GM21528 (cell line): ENCODE data around the gene PHF12.

Experiments used
- ATAC-seq: cut with Tn5 transposase; IDR thresholded peaks from one replicate; pipeline ENCODE4 v1.9.1; 2021; ENCODE audit warnings: mild to moderate bottlenecking, moderate library complexity; ENCODE audit not compliant: unreplicated experiment, low FRiP score

PHF12 gene

GRCh38 chr17:28977659-28978355 lies 26.5 kb upstream of the PHF12 start:
- no peak for ATAC-seq

GRCh38 chr17:28975646-28976045 lies 24.3 kb upstream of the PHF12 start:
- no peak for ATAC-seq

GRCh38 chr17:28975031-28975430 lies 23.7 kb upstream of the PHF12 start:
- no peak for ATAC-seq

- no peak for ATAC-seq
Measured at GRCh38 chr17:28974451-28974850, 23.1 kb upstream of the PHF12 start.

DNA sequence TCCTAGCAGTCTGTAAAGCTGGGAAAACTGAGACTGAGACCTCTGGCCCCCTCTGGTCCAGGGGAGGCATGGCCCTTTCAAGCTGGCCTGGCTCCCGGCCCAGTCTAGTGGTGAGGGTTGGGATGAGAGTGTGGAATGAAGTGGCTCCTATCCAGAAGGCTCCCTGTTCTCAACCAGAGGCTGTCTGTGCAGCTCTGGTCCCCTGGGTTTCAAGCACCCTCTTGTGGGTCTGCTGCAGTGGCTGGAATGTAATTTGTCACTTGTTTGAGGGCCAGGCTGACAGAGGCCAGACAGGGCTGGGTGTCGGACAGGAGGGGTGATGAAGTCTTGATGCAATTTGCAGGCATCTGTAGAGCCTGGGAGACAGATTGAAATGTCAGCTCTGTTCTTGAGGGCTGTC lies 22.1 kb upstream of the PHF12 start:
- no peak for ATAC-seq

DNA sequence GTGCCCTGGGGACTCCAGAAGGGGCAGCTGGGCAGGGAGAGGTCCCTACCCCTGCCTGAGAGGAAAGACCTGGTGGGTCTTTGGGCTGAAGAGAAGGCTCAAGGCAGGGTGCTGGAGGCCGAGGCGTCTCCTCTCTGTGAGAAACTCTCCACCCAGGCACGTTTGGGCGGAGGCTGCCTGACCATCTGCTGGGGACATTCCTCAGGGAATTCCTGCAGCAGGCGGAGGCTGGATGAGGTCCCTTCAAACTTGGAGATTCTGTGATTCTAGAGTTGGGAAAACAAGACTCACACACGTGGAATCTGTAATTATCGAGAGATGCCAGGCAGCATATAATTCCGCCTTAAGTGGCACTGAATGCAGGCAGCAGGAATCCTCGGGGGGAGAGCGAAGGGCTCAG lies 21.1 kb upstream of the PHF12 start:
- no peak for ATAC-seq

- no peak for ATAC-seq
Measured at GRCh38 chr17:28970879-28971278, 19.6 kb upstream of the PHF12 start.

DNA sequence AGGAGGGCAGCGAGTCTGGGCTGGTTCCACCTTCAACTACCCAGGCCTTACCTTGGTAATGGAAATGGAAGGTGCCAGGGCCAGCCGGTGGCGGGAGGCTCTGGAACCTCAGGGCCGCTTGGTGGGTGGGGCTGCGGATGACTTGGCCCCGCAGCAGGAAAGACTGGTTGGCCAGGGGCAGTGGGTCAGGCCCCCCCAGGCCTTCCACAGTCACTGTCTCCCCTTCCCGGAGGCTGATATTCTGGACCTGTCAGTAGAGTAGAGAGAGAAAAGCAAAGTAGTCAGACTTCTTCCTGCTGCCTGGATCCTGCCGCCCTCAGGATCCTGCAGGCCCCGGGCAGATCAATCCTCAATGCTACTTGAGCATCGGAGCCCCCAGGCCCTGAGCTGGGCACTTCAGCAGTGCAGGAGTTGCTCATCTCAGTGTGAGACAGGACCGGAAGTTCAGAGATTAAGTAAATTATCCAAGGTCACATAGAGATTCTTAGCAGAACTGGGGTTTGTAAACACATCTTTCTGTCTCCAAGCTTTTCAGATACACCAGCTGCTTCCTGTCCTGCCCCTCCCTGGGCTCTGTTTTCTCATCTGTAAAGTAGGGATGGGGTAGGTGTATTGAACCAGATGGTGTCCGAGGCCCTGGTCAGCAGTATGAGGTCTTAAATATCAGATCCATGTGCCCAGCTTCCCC lies 18.5 kb upstream of the PHF12 start:
- ATAC-seq: no peak

DNA sequence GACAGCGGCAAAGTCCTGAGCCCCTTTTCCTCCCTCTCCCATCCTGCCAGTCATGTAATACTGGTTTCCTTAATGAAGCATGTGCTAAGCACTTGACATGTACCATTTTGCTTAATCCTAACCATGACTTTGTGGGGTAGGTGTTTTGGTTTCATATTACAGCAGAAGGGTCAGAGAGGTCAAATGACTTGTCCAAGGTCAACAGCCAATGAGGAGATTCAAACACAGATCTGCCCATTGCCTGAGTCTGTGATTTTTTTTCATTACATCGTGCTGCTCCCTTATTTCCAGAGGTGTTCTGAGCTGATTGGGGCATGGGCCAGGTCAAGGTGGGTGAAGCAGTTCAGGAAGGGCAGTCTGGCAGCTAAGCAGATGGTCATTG lies 17.6 kb upstream of the PHF12 start:
- ATAC-seq: no peak

DNA sequence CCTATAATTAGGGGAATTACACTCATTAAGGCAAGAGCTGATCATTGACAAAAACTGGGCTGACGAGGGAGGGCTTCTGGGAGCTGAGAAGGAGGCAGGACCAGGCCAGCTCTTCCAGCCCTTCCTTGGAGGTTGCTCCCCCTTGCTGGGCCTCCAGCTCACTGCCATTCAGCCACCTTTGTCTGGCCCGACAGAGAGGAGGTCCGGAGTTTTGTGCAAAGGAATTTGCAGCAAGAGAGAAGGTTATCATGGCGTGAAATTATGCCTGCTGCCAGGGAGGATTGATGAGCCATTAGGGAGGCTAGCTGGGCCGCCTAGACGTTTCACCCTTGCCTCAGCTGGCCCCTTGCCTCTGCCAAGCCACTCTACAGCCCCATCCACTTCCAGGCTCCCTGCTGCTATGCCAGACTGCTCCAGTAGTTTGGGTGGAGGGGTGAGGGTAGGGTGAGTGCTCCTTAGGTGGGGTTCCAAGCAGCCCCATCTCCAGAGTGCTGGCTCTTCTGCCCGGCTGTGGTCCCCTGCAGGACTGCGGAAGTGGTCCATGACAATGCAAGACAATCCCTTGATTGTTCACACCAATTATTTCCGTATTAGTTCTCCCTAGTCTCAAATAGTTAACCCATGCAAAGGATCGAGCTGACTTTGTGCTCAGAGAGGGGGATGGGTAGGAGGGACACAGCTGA lies 17.1 kb upstream of the PHF12 start:
- ATAC-seq: no peak

DNA sequence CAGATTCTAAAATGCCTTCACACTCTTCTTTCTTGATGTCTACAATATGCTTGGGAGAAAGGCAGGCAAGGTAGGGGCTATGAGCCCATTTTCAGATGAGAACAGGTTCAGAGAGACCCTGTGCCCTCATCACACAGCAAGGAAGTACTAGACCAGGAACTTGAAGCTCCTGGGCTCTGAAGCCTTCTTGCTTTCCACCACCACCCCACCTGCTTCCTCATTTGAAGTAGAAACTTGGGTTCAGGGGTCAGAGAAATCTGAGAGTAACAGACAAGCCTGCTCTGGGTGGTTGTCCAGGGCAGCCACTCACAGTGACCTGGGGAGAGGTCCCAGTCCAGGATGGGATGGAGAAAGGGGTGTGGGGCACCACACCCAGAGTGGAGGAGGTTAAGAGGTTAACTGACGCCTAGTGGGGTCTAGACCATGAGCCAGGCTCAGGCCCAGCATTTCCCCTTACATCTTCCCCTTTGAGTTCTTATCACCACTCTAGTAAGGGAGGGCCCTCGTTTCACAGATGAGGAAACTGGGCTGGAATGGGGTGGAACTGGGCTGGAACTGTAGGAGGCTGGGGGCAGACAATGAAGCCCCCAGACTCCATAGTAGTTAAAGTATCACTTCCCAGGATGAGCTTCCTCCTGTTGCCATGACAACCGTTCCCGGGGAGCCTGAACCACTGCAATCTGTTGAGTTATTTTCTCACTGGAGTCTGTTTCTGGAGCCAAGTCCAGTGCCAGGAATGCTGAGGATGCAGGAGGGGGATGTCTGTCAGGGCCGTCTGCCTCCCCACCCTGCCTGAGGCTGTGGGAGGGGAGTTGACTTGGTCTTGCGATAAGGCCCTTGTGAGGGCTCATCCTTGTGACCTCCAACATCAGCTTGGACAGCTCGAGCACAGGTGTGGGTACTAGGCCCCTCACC lies 16.2 kb upstream of the PHF12 start:
- no peak for ATAC-seq

- ATAC-seq: no peak
Measured at GRCh38 chr17:28963841-28964240, 12.5 kb upstream of the PHF12 start.

DNA sequence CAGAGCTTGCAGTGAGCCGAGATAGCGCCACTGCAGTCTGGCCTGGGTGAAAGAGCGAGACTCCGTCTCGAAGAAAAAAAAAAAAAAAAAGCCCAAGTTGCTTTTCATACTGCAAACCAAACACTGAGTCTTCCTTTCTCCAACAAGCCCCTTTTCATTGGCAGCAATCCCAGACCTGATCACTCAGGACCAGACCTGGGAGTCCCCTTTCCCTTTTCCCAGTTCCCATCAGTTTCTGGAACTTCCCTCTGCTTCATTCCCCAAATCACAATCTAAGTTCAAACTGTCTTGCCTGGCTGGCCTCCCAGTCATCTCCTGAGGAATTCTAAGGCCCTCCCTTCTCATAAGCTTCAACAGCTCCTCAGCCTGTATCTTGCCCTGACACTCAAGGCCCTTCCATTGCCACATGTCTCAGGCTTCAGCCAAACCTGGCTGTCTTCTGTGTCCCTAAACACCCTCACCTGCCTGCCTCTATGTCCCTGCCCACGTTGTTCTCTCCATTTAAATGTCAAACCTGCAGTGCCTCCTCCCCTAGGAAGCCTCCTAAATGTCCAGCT lies 11.8 kb upstream of the PHF12 start:
- no peak for ATAC-seq

- no peak for ATAC-seq
Measured at GRCh38 chr17:28961391-28961790, 10.1 kb upstream of the PHF12 start.

GRCh38 chr17:28960256-28961061 lies 9.1 kb upstream of the PHF12 start:
- ATAC-seq: no peak

DNA sequence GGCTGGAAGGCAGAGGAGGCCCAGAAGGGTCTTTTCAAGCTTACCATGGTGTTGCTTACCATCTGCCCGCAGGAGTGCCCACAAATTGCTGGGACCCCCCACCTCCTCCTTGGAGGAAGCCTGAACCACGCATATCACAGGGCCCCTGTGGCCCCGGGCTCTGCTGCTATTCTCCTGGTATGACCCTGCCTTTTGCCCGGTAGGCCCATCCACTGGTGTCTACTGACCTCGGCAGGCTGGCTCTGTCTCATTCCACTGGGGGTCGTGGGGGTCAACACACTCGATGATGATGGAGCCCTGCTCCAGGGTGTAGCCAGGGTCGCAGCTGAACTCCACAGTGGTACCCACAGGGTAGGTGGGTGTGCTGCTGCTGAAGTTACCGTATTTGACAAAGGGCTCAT lies 8.2 kb upstream of the PHF12 start:
- ATAC-seq: no peak

DNA sequence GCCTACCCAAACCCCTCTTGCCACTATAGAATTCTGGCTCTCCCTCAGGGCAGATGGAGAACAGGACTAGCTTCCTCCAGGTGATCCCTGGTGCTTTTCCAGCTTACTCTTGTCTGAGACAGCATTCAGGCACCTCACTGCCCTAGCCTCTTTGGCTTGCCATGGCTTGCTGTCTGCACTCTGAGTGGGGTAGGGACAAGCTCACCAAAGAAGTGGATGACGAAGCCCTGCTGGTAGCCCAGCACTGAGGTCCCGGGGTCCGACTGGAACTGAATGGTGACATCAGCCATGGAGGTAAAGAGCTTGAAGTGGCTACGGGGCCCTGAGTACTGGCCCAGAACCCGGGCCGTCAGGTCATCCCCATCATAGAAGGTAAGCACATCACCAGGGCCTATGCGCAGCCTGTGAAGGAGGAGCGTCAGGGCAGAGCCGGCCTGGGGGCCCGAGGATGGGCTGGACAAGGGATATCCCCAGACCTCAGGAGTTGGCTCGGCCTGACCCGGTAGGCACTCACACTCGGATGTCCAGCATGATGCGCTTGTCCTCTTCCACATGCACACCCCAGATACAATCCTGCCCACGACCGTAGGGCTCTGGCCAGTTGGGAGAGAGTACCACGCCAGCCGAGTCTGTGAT lies 7.6 kb upstream of the PHF12 start:
- no peak for ATAC-seq

GRCh38 chr17:28957992-28958355 lies 6.7 kb upstream of the PHF12 start:
- no peak for ATAC-seq

DNA sequence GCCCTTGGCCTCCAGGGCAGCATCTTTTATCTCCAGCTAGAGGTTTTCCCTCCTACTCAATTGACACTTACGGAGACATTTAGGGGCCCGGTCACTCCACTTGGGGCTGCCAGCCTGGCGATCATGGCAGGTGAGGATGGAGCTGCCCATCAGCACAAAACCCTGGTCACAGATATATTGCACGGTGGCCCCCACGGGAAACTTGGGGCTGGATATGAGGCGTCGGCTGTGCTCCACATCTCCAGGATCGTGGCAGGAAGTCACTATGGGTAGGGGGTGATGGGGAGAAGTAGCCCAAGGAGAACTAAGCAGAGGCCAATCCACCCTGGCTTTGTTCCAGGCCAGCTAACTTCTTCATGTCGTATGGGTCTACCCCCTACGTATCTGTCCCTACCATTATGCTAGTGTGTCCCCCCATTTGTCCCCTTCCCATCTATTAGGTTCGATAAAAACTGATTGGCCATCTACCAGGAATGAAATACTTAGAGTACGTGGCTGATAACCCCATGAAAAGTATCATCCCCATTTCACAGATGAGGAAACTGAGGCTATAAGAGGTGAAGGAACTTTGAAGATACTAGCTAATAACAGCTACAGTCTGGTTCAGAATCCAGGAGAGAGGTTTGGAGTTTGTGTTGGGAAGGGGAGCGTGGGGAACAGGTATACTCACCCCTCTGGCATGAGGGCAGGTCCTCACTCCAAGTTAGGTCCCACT lies 6.1 kb upstream of the PHF12 start:
- ATAC-seq: no peak
